GM18519 (cell line): Measurements from ENCODE around the gene EXOC5.

ENCODE experiments used
- ATAC-seq: cut with Tn5 transposase; IDR thresholded peaks from one replicate; pipeline ENCODE4 v1.9.1; 2021; ENCODE audit warnings: mild to moderate bottlenecking, moderate library complexity; ENCODE audit not compliant: unreplicated experiment, low FRiP score

The EXOC5 gene

GRCh38 chr14:57169901-57170300 lies 98.8 kb downstream of the EXOC5 start:
- ATAC-seq = no peak

- ATAC-seq = no peak
Observed at GRCh38 chr14:57168138-57168679, 100.5 kb downstream of the EXOC5 start.

GRCh38 chr14:57161583-57162234 lies 107.0 kb downstream of the EXOC5 start:
- no peak for ATAC-seq

- ATAC-seq = no peak
Observed at GRCh38 chr14:57160333-57160732, 108.4 kb downstream of the EXOC5 start.

- no peak for ATAC-seq
Observed at GRCh38 chr14:57153286-57153685, 115.4 kb downstream of the EXOC5 start.
